K562 (cell line): ENCODE measurements around the gene TMEM120B. TPM values are rescaled to one million over a fixed set of nuclear protein-coding genes. Genes with fewer than 3 reads are reported as not detected.
"Not testable (repeated sequence)": the region's sequence is repeated elsewhere in the genome, so short reads cannot be mapped to it uniquely, and the experiment has no call there.

Source experiments
- ATAC-seq: fragments of 200-7000 bp; cut with Tn5 transposase; 3 replicates; pipeline ENCODE4 v1.9.1; 2020; ENCODE audit warnings: moderate library complexity
- BruUV-seq: library from RNA; stranded (reverse); fragments of 400-500 nt; replicated peaks from 2 replicates; lab custom pipeline; 2021; lab: Mats Ljungman, UMichigan
- CTCF ChIA-PET: fragments of 300-600 bp; formaldehyde crosslinking; extraction: SDS; loops from one replicate; lab custom pipeline; 2021; ENCODE audit warnings: low intra/inter-chr PET ratio; lab: Yijun Ruan, JAX
- POLR2A ChIA-PET: fragments of 300-600, 350-650 bp; sonication (Branson Sonifier 250); formaldehyde crosslinking; extraction: SDS; loops from one replicate; lab custom pipeline; 2021; ENCODE audit warnings: antibody characterized with exemption, inconsistent platforms; lab: Yijun Ruan, JAX
- DNase-seq, 4 experiments: peaks; one replicate each; pipeline versions ENCODE4 v3.0.0 to v3.0.0-alpha.2; 2011 to 2018; ENCODE audit warnings: low spot score in 3 of 4, mixed read lengths in 3 of 4; ENCODE audit errors: extremely low read depth in 1 of 4
- FAIRE-seq: peaks from 2 replicates; lab custom pipeline; 2011; peaks lifted over from hg19 to GRCh38; lab: Jason Lieb, UNC
- H2AFZ ChIP-seq: 2 replicates; pipeline ENCODE4 v1.6.0; 2011; ENCODE audit warnings: low read depth, low read length, control low read depth, inconsistent platforms
- H3K27ac ChIP-seq: fragments of 200-600 bp; 3 replicates; pipeline ENCODE4 v1.8.0; 2011; ENCODE audit warnings: low read depth, mild to moderate bottlenecking, control low read depth, inconsistent platforms, low read length, moderate library complexity, mixed read lengths; ENCODE audit errors: extremely low read depth
- H3K27me3 ChIP-seq, 2 experiments: fragments of 300-600 bp in 1 of 2; 2 replicates in 1 of 2; 3 replicates in 1 of 2; pipeline versions ENCODE4 v1.6.0 to v1.8.0; 2011; ENCODE audit warnings: inconsistent platforms in 2 of 2, low read length in 2 of 2, mild to moderate bottlenecking in 1 of 2, mixed read lengths in 1 of 2, moderate library complexity in 1 of 2; ENCODE audit not compliant: control insufficient read depth in 2 of 2, insufficient read depth in 2 of 2
- H3K36me3 ChIP-seq: fragments of 300-600 bp; 3 replicates; pipeline ENCODE4 v1.8.0; 2011; ENCODE audit warnings: mild to moderate bottlenecking, low read length, inconsistent platforms; ENCODE audit not compliant: control insufficient read depth, insufficient read depth
- H3K4me1 ChIP-seq, 2 experiments: fragments of 200-600 bp in 1 of 2; replicated peaks in 1 of 2; 2 replicates in 1 of 2; 3 replicates in 1 of 2; pipeline versions ENCODE4 v1.5.1 to v1.8.0; 2011; ENCODE audit warnings: inconsistent platforms in 2 of 2, low read length in 2 of 2, mild to moderate bottlenecking in 1 of 2, mixed read lengths in 1 of 2, moderate library complexity in 1 of 2; ENCODE audit not compliant: control insufficient read depth in 2 of 2, insufficient read depth in 2 of 2
- H3K4me2 ChIP-seq: 2 replicates; pipeline ENCODE4 v1.6.1; 2011; ENCODE audit warnings: low read length, control low read depth, inconsistent platforms, mixed read lengths; ENCODE audit not compliant: insufficient read depth
- H3K4me3 ChIP-seq: fragments of 200-600 bp; sonication (generic), shearing (Covaris generic); 2 replicates; pipeline ENCODE4 v1.5.1; 2016; ENCODE audit warnings: control low read depth, inconsistent platforms
- H3K79me2 ChIP-seq: fragments of 200-600 bp; 3 replicates; pipeline ENCODE4 v1.8.0; 2011; ENCODE audit warnings: low read length, inconsistent platforms; ENCODE audit not compliant: control insufficient read depth, insufficient read depth
- H3K9ac ChIP-seq, 2 experiments: 2 replicates each; pipeline versions ENCODE4 v1.6.0 to v1.6.1; 2011; ENCODE audit warnings: low read depth in 2 of 2, low read length in 2 of 2, control low read depth in 1 of 2, inconsistent platforms in 1 of 2, mild to moderate bottlenecking in 1 of 2, mixed read lengths in 1 of 2; ENCODE audit not compliant: insufficient read depth in 1 of 2
- H3K9me1 ChIP-seq: one replicate; pipeline ENCODE4 v1.6.0; 2011; ENCODE audit warnings: inconsistent platforms, mild to moderate bottlenecking, low read length, moderate library complexity; ENCODE audit not compliant: control insufficient read depth, insufficient read depth
- H3K9me3 ChIP-seq: replicated peaks from 2 replicates; pipeline ENCODE4 v1.5.1; 2011; ENCODE audit warnings: low read depth, low read length, inconsistent platforms; ENCODE audit not compliant: control insufficient read depth, insufficient read depth
- H4K20me1 ChIP-seq: replicated peaks from 2 replicates; pipeline ENCODE4 v1.6.1; 2011; ENCODE audit warnings: low read length, inconsistent platforms, mixed read lengths; ENCODE audit not compliant: control insufficient read depth, insufficient read depth
- ASH1L ChIP-seq: fragments of 450-650 bp; IDR thresholded peaks from 2 replicates; pipeline ENCODE4 v1.6.1; 2018; ENCODE audit warnings: borderline replicate concordance, mild to moderate bottlenecking, low read depth; ENCODE audit not compliant: partially characterized antibody
- CBFB ChIP-seq: sonication (generic); formaldehyde crosslinking; IDR thresholded peaks from 2 replicates; pipeline ENCODE4 v1.4.0; 2020; ENCODE audit warnings: mild to moderate bottlenecking, missing genetic modification reagents
- CBX8 ChIP-seq: fragments of 200-600 bp; sonication (generic); IDR thresholded peaks from 2 replicates; pipeline ENCODE4 v1.6.1; 2012; ENCODE audit warnings: borderline replicate concordance, mixed run types, low read depth, mild to moderate bottlenecking, moderate library complexity, mixed read lengths, low read length, control low read depth, inconsistent platforms; ENCODE audit not compliant: poor library complexity, severe bottlenecking; ENCODE audit errors: extremely low read depth
- FOXK2 ChIP-seq, 2 experiments: fragments of 450-650 bp; IDR thresholded peaks in 1 of 2; conservative IDR thresholded peaks in 1 of 2; 2 replicates each; pipeline ENCODE4 v1.6.1; 2016; ENCODE audit warnings: low read depth in 2 of 2, mild to moderate bottlenecking in 1 of 2
- MBD2 ChIP-seq: sonication (generic); IDR thresholded peaks from 2 replicates; pipeline ENCODE4 v1.6.1; 2016; ENCODE audit warnings: low read depth, borderline replicate concordance
- SAP30 ChIP-seq: fragments of 200-600 bp; sonication (generic); IDR thresholded peaks from 2 replicates; pipeline ENCODE4 v1.6.1; 2012; ENCODE audit warnings: borderline replicate concordance, low read depth, mild to moderate bottlenecking, moderate library complexity, low read length, control low read depth, inconsistent platforms; ENCODE audit not compliant: insufficient read depth, poor library complexity, severe bottlenecking
- WGBS: fragments of 100-300 bp; shearing (Covaris generic); methylation state at CpG from one replicate; pipeline ENCODE4 v1.1.6; 2016; ENCODE audit warnings: low coverage, mixed read lengths; ENCODE audit not compliant: insufficient coverage; ENCODE audit errors: missing lambda C conversion rate; 5-methylcytosine and 5-hydroxymethylcytosine counted together
- in situ Hi-C: fragments of 300-500 bp; cut with MboI; formaldehyde crosslinking; loops from 4 replicates; pipeline ENCODE4 v1.15.0; 2018; ENCODE audit warnings: inconsistent platforms, mixed read lengths
- intact Hi-C: fragments of 100-400 bp; cut with micrococcal nuclease; formaldehyde crosslinking; loops from 2 replicates; pipeline ENCODE4 v1.14.2; 2022
- polyA plus RNA-seq, 8 experiments: library from polyadenylated mRNA; depleted of rRNA in 4 of 8; stranded (reverse) in 5 of 8; unstranded in 3 of 8; fragments of >200 nt; fragmentation: Nextera tagmentation in 2 of 8; fragmentation: Illumina TruSeq in 1 of 8; extraction: Ambion mirVana in 2 of 8; extraction: Trizol in 1 of 8; gene quantifications; 2 replicates each; pipeline versions ENCODE4 v1.2.1 to v1.2.3, GENCODE V29; 2011 to 2014; ENCODE audit warnings: inconsistent platforms in 1 of 8, missing spikeins in 1 of 8
- total RNA-seq, 7 experiments: library from RNA; depleted of rRNA in 6 of 7; stranded (reverse); fragments of >200 nt in 6 of 7; fragmentation: Illumina TruSeq in 2 of 7; extraction: Trizol in 2 of 7; gene quantifications; 2 replicates each; pipeline versions ENCODE4 v1.2.1 to v1.2.3, GENCODE V29; 2011 to 2021; ENCODE audit warnings: low replicate concordance in 1 of 7

The TMEM120B gene
- total and polyA plus RNA-seq, 9 of the 15 experiments (the other 6 are each of a cell fraction or from before 2014, with no cell fraction given), result 1.7 to 18.6 (median 7.4) TPM

GRCh38 chr12:121697861-121698260, 14.7 kb upstream of the TMEM120B start:
- intact Hi-C loops, result loop anchor here (1.0 to 5.0 kb wide), 3 partner anchors 75 to 189 kb away; partner anchors contain the start of gene PSMD9
- H3K79me2 ChIP-seq, H3K36me3 ChIP-seq, BruUV-seq, H3K9me1 ChIP-seq, H3K9ac ChIP-seq, H3K9me3 ChIP-seq, H3K4me3 ChIP-seq, POLR2A ChIA-PET, H3K4me1 ChIP-seq, ATAC-seq, H2AFZ ChIP-seq, H3K27me3 ChIP-seq, DNase-seq, H3K4me2 ChIP-seq, H3K27ac ChIP-seq, in situ Hi-C loops, FAIRE-seq, H4K20me1 ChIP-seq: not testable (repeated sequence)
- CTCF ChIA-PET, result interaction anchor here (3.6 to 4.6 kb wide), 2 partner anchors 74 to 96 kb away, joined by 66 to 82 read pairs; partner anchors contain the start of gene RHOF
- 92% methylated on average over 4 of the region's 6 CpGs for WGBS

DNA sequence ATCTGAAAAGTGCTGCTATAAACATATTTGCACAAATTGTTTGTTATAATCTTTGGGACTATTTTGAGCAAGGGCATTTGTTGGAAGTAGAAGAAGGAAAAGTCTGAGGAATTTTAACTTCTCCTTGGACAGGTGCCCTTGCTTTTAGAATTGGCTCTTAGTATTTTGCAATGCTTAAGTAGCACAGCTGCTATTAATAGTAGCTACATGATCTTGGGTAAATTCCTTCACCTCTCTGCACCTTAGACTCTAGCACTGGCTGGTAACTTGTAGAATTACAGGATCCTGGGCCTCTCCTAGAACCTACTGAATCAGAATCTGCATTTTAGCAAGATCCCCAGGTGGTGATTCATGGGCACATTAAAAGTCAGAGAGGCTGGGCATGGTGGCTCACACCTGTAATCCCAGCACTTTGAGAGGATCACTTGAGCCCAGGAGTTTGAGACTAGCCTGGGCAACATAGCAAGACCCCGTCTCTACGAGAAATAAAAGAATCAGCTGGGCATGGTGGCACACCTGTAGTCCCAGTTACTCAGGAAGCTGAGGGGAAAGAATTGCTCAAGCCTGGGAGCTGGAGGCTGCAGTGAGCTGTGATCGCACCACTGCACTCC, 10.8 kb upstream of the TMEM120B start:
- ATAC-seq, result no peak
- no TSS peak for BruUV-seq
- Histone ChIP-seq H3K9me3 (no peaks in the 10 kb centered on the region), H3K36me3 (no peaks in the 10 kb centered on the region), H4K20me1 (no peaks in the 10 kb centered on the region), H3K27me3 (no peaks in the 10 kb centered on the region), H3K27ac (no peak overlapping the region), H3K9me1 (no peaks in the 10 kb centered on the region), H2AFZ (no peak overlapping the region), H3K9ac (no peak overlapping the region), H3K4me1 (no peaks in the 10 kb centered on the region; a peak in 1 of 5 replicates), H3K4me3 (no peak overlapping the region), H3K79me2 (no peaks in the 10 kb centered on the region), H3K4me2 (no peak overlapping the region)
- POLR2A ChIA-PET, result interaction anchor here (0.6 to 1.4 kb wide), 4 partner anchors 8 to 206 kb away, joined by 3 to 4 read pairs (median 4); partner anchors contain the start of gene TMEM120B
- WGBS, result 42% methylated on average over 3 of the region's 3 CpGs
- DNase-seq, result no peak
- CTCF ChIA-PET, result interaction anchor here (0.6 kb wide), 1 partner anchor 10 kb away, joined by 3 read pairs; no protein-coding TSS in a partner anchor
- no peak for FAIRE-seq
- TF ChIP-seq MBD2 (no peak), SAP30 (no peak), FOXK2 (conservative IDR thresholded peaks at IDR 0.05 in 1 of 2, IDR thresholded peaks at IDR 0.05 in 1 of 2; ENCODE audit: low read depth in 2 of 2) (no peak), CBFB (CRISPR knock-in tag) (no peak), CBX8 (no peak), ASH1L (no peak)
- intact Hi-C loops, result no loop called here
- in situ Hi-C loops, result loop anchor here (5.0 kb wide), 1 partner anchor 186 kb away; the partner anchor contains the start of gene PSMD9
